GM12878 (cell line): ENCODE results near the gene LIMA1. TPM values are rescaled to one million over a fixed set of nuclear protein-coding genes. Genes with fewer than 3 reads are reported as not detected.
"Not testable (repeated sequence)": the region's sequence is repeated elsewhere in the genome, so short reads cannot be mapped to it uniquely, and the experiment has no call there.

Experiments
- ATAC-seq: fragments of 200-7000 bp; cut with Tn5 transposase; 3 replicates; pipeline ENCODE4 v1.9.1; 2020; ENCODE audit warnings: mild to moderate bottlenecking, moderate library complexity
- BruUV-seq: library from RNA; stranded (reverse); fragments of 400-500 nt; replicated peaks from 2 replicates; lab custom pipeline; 2021; lab: Mats Ljungman, UMichigan
- CTCF ChIA-PET: fragments of 300-600 bp; sonication (Branson Sonifier 250); formaldehyde crosslinking; extraction: SDS; loops from one replicate; lab custom pipeline; 2021; ENCODE audit warnings: inconsistent platforms; lab: Yijun Ruan, JAX
- POLR2A ChIA-PET: fragments of 350-600 bp; formaldehyde crosslinking; extraction: SDS; loops from one replicate; lab custom pipeline; 2021; ENCODE audit warnings: inconsistent platforms; lab: Charles Lee
- RAD21 ChIA-PET: fragments of 300-600 bp; sonication (Branson Sonifier 250); formaldehyde crosslinking; loops from one replicate; lab custom pipeline; 2023; ENCODE audit warnings: antibody characterized with exemption; ENCODE audit not compliant: unreplicated experiment; lab: Charles Lee
- SMC1A ChIA-PET: fragments of 300-600 bp; sonication (Branson Sonifier 250); formaldehyde crosslinking; loops from one replicate; lab custom pipeline; 2023; ENCODE audit not compliant: unreplicated experiment, uncharacterized antibody; lab: Charles Lee
- DNase-seq: peaks from one replicate; pipeline ENCODE4 v3.0.0-alpha.2; 2011; ENCODE audit warnings: low read depth, low spot score
- FAIRE-seq: peaks from 3 replicates; lab custom pipeline; 2011; peaks lifted over from hg19 to GRCh38; lab: Jason Lieb, UNC
- H2AFZ ChIP-seq: 2 replicates; pipeline ENCODE4 v1.6.0; 2011; ENCODE audit warnings: low read depth, low read length, control low read depth; ENCODE audit not compliant: control insufficient read depth
- H3K27ac ChIP-seq: 2 replicates; pipeline ENCODE4 v1.5.1; 2011; ENCODE audit warnings: control low read depth; ENCODE audit not compliant: control insufficient read depth, insufficient read depth
- H3K27me3 ChIP-seq, 2 experiments: replicated peaks in 1 of 2; 2 replicates each; pipeline versions ENCODE4 v1.6.0 to v1.6.1; 2011; ENCODE audit warnings: low read length in 1 of 2; ENCODE audit not compliant: control insufficient read depth in 2 of 2, insufficient read depth in 2 of 2
- H3K36me3 ChIP-seq, 2 experiments: 2 replicates each; pipeline ENCODE4 v1.5.1; 2011; ENCODE audit warnings: low read length in 1 of 2; ENCODE audit not compliant: control insufficient read depth in 2 of 2, insufficient read depth in 2 of 2
- H3K4me1 ChIP-seq: 2 replicates; pipeline ENCODE4 v1.6.1; 2011; ENCODE audit warnings: mild to moderate bottlenecking, low read length, moderate library complexity, mixed read lengths; ENCODE audit not compliant: control insufficient read depth, insufficient read depth
- H3K4me2 ChIP-seq: 2 replicates; pipeline ENCODE4 v1.6.0; 2011; ENCODE audit warnings: control low read depth; ENCODE audit not compliant: control insufficient read depth, insufficient read depth
- H3K4me3 ChIP-seq: fragments of 200-600 bp; sonication (generic); 2 replicates; pipeline ENCODE4 v1.5.1; 2016
- H3K79me2 ChIP-seq: 2 replicates; pipeline ENCODE4 v1.6.0; 2011; ENCODE audit warnings: low read length; ENCODE audit not compliant: control insufficient read depth, insufficient read depth
- H3K9ac ChIP-seq: 2 replicates; pipeline ENCODE4 v1.8.0; 2011; ENCODE audit warnings: low read length, control low read depth, mixed read lengths; ENCODE audit not compliant: control insufficient read depth, insufficient read depth
- H3K9me3 ChIP-seq: replicated peaks from 3 replicates; pipeline ENCODE4 v1.5.1; 2011; ENCODE audit warnings: mild to moderate bottlenecking, low read length; ENCODE audit not compliant: control insufficient read depth, insufficient read depth
- H4K20me1 ChIP-seq: 2 replicates; pipeline ENCODE4 v1.6.0; 2011; ENCODE audit not compliant: control insufficient read depth, insufficient read depth
- WGBS: methylation state at CpG from one replicate; pipeline ENCODE4 v1.1.6; 2016; ENCODE audit warnings: low lambda C conversion rate; ENCODE audit not compliant: insufficient replicate concordance, insufficient coverage; ENCODE audit errors: missing lambda C conversion rate; 5-methylcytosine and 5-hydroxymethylcytosine counted together
- in situ Hi-C: fragments of 300-500 bp; cut with MboI; formaldehyde crosslinking; loops from 9 replicates; pipeline ENCODE4 v1.14.3; 2018; ENCODE audit warnings: mixed read lengths
- intact Hi-C: fragments of 100-400 bp; cut with micrococcal nuclease; formaldehyde crosslinking; loops from one replicate; pipeline ENCODE4 v1.14.2; 2022; ENCODE audit not compliant: unreplicated experiment
- polyA plus RNA-seq, 11 experiments: library from polyadenylated mRNA; depleted of rRNA in 4 of 11; unstranded in 6 of 11; stranded (reverse) in 5 of 11; fragments of >200 nt; fragmentation: Nextera tagmentation in 4 of 11; fragmentation: Illumina TruSeq in 1 of 11; extraction: Ambion mirVana in 4 of 11; extraction: Trizol in 1 of 11; gene quantifications; 1 replicate in 1 of 11; 2 replicates in 10 of 11; pipeline versions ENCODE4 v1.2.1 to v1.2.3, GENCODE V29; 2011 to 2016; ENCODE audit warnings: inconsistent platforms in 2 of 11, missing spikeins in 2 of 11, low read depth in 1 of 11
- total RNA-seq, 4 experiments: library from RNA; depleted of rRNA in 3 of 4; stranded (reverse); fragments of >200 nt in 3 of 4; fragmentation: Illumina TruSeq in 1 of 4; extraction: Trizol in 1 of 4; gene quantifications; 2 replicates each; pipeline versions ENCODE4 v1.2.1 to v1.2.3, GENCODE V29; 2013 to 2021

The LIMA1 gene
- total and polyA plus RNA-seq, 10 of the 15 experiments (the other 5 are each of a cell fraction or from before 2014, with no cell fraction given): 53.2 to 109 (median 60.8) TPM

GRCh38 chr12:50324770-50325169, 41.5 kb upstream of the LIMA1 start:
- intact Hi-C loops, H3K4me1 ChIP-seq, H3K27ac ChIP-seq, H4K20me1 ChIP-seq, SMC1A ChIA-PET, H3K36me3 ChIP-seq, H2AFZ ChIP-seq, BruUV-seq, DNase-seq, CTCF ChIA-PET, in situ Hi-C loops, RAD21 ChIA-PET, ATAC-seq, H3K9me3 ChIP-seq, POLR2A ChIA-PET, H3K4me2 ChIP-seq, H3K4me3 ChIP-seq, H3K79me2 ChIP-seq, H3K27me3 ChIP-seq, H3K9ac ChIP-seq, FAIRE-seq: not testable (repeated sequence)
- 94% methylated on average over 4 of the region's 4 CpGs for WGBS

- ATAC-seq, H3K4me1 ChIP-seq, CTCF ChIA-PET, H3K27ac ChIP-seq, H3K36me3 ChIP-seq, DNase-seq, H3K27me3 ChIP-seq, H3K79me2 ChIP-seq, FAIRE-seq, RAD21 ChIA-PET, in situ Hi-C loops, SMC1A ChIA-PET, H2AFZ ChIP-seq, BruUV-seq, intact Hi-C loops, H3K4me3 ChIP-seq, H3K9me3 ChIP-seq, H3K9ac ChIP-seq, H4K20me1 ChIP-seq, H3K4me2 ChIP-seq: not testable (repeated sequence)
- POLR2A ChIA-PET: interaction anchor here (0.5 kb wide), 1 partner anchor 18 kb away, joined by 3 read pairs; no protein-coding TSS in a partner anchor
- WGBS: 99% methylated on average over 7 of the region's 7 CpGs
These were observed 40.8 kb upstream of the LIMA1 start for GRCh38 chr12:50324077-50324476.
